HG02610 (cell line): ENCODE measurements around the gene CRIM1.

Experiments used
- ATAC-seq: cut with Tn5 transposase; IDR thresholded peaks from one replicate; pipeline ENCODE4 v1.9.1; 2021; ENCODE audit warnings: mild to moderate bottlenecking, moderate library complexity; ENCODE audit not compliant: unreplicated experiment

The CRIM1 gene

GRCh38 chr2:36393738-36394256 is 38.2 kb downstream of the CRIM1 start:
- ATAC-seq = no peak

DNA sequence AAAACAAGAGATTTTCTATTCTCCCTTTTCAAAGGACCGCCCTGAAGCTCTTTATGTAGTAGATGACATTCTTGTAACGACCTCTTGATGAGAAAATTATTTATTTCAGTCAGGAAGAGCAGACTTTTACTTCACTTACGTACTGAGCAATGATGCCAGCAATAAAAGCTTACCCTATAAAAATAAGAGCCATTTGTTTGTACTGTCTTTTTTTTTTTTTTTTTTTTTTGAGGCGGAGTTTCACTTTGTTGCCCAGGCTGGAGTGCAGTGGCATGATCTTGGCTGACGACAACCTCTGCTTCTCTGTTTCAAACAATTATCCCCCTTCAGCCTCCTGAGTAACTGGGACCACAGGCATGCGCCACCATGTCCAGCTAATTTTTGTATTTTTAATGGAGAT is 39.2 kb downstream of the CRIM1 start:
- ATAC-seq = no peak

GRCh38 chr2:36395866-36396265 is 40.3 kb downstream of the CRIM1 start:
- no peak for ATAC-seq

DNA sequence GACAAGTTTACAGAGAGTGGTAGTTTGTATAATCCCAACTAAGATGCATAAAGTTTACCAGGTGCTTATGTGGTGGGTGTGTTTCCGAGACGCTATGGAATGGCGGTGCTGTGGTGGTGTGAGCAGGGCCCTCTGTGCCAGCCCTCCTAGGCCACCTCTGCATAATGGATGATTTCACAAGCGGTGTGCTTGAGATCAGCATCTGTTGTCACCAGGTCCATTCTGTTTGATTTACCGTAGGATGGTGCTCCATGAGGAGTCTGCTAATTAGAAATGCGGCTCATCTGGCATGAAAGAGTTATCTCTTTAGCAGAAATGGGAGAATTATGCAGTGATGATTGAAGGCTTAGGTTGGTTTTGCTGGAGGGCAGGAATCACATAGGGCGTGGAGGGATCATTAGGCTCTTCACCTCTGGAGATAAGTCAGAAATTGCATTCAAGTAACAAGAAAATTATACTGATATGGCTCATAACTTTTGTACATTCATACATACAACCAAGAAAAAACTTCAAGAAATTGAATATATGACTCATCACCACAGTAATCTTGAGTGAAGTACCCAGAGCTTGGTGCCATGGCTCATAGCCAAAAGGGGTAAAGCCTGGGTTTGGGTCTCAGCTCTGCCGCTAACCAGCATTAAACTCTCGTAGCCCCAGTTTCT is 41.4 kb downstream of the CRIM1 start:
- no peak for ATAC-seq

GRCh38 chr2:36397728-36398413 is 42.3 kb downstream of the CRIM1 start:
- no peak for ATAC-seq

- ATAC-seq = no peak
These were observed 43.5 kb downstream of the CRIM1 start for GRCh38 chr2:36399050-36399449.

DNA sequence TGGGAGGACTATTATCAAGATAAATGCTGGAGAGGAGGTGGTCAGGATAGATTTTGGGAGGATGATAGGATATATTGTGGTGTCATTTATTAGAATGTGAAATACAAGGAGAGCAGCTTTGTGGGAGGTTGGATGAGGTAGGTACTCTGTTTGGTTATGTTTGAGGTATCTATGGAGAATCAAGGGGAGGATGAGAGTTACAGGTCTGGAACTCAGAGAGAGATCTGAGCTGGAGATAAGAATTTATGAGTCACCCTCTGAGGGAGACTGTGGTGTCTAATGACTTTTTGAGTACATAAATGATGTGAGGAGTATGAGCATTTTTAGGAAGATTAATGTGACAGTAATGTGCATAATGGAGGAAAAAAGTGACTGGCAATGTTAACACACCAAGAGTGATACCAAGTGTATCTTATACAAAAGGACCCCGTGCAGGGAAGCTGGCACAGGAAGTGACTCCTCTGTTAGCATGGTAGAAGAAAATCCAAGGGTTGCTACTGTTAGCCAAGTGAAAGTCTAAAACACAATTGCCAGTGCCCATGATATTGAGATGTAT is 48.2 kb downstream of the CRIM1 start:
- peak; percentile 68 for ATAC-seq

DNA sequence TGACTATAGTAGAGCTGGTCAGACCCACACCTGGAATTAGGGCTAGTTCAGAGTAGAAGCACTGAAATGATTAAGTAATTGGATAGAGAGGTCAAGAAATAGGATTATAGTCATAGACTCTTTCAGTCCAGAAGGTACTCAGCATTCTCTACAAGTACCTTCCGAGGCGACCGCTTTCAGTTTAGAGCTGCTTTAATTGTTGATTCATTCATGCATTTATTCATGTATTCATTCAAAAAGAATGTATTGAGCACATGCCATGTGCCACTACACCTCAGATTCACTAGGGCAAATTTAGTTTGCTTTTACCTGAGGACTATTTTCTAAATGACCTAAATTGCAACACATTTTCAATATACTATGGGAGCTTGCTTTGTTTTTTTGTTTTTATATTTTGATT is 48.7 kb downstream of the CRIM1 start:
- ATAC-seq = no peak

DNA sequence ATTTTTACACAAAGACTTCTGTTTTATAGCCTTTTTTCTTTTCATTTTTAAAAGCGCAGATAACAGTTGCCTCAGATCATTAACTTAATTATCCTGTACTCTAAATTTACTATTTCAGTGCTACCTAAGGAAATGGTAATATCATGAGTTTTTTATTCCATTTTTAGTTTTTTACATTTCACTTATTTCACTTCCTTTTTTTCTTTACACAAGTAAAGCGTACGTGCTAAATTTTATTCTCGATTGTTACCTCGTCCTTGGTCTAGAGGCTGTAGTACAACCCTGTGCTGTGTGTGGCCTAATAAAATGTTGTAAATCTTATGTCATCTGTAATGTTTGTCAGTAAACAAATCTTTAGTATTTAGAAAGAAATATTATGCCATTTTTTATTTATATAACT is 49.2 kb downstream of the CRIM1 start:
- ATAC-seq = no peak

GRCh38 chr2:36405183-36405582 is 49.6 kb downstream of the CRIM1 start:
- ATAC-seq = no peak

DNA sequence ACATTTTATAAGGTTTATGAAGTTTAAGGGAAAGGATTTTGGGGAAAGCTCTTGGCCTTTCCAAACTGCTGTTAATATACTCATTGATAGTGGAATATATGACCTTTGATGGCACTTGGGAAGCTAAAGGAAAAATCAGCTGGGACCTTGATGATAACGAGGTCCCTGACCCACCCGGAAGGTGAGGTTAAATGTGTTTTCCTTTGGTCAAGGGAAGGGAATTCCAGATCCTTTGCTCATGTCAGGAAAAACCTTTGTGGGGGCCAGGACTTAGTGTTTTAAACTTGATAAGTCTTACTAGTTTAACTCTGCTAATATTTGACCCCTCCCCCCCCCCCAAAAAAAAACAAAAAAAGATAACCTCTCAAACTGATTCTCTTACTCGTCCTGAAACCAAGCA is 50.7 kb downstream of the CRIM1 start:
- no peak for ATAC-seq

DNA sequence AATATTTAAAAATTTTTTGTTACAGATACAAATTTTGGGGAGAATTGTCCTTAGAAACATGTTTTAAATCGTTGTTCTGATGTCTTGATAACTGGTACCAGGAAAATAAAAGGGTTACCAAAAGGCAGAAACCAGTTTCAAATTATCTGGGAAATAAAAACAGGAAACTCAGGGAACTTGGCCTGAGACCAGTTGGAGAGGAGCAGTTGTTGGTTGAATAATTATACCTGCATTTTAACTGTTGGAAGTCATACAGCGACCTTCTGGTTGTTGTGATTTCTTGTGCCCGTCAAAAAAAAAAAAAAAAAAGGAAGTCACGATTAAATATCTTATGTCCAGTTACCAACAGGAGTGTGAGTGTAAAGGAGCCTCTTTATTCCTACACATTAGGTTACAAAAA is 51.8 kb downstream of the CRIM1 start:
- no peak for ATAC-seq

GRCh38 chr2:36408198-36408703 is 52.7 kb downstream of the CRIM1 start:
- ATAC-seq = no peak

DNA sequence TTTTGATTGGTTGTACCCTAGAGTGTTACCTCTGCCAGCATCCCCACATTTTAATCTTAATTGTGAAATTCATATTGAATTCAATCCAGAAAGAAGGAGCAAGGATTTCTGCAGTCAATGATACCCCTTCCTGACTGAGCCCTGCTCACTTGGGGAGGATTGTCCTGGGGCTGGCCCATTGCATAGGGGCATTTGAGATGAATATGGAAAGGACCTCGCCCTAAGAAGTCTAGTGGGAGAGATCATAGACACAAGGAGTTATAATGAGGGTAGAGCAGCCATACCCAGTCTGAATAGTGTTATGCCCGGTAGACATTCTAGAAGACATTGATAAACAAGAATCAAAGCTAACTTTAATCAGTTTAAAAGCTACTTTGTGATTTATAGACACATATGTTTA is 53.8 kb downstream of the CRIM1 start:
- no peak for ATAC-seq

DNA sequence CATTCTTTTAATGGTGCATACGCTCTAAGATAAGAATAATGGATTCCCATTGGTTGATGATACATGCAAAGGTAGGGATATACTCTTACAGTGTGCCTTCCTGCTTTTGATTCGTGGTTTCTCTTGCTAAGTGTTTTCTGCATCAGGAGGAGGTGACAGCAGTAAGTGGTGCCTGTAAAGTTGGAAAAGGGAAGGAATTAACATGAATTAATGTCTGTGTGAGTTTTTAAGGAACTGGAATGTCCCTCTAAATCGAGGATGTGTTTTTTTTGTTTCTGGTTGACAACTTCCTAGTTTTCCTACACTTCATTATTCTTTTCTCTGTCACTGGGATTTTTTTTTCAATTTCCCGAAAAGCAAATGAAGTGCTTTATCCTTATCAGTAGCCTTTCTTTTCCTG is 54.4 kb downstream of the CRIM1 start:
- ATAC-seq = no peak

- ATAC-seq = no peak
These were observed 55.1 kb downstream of the CRIM1 start for GRCh38 chr2:36410681-36411080.

- no peak for ATAC-seq
These were observed 56.4 kb downstream of the CRIM1 start for GRCh38 chr2:36411962-36412444.

DNA sequence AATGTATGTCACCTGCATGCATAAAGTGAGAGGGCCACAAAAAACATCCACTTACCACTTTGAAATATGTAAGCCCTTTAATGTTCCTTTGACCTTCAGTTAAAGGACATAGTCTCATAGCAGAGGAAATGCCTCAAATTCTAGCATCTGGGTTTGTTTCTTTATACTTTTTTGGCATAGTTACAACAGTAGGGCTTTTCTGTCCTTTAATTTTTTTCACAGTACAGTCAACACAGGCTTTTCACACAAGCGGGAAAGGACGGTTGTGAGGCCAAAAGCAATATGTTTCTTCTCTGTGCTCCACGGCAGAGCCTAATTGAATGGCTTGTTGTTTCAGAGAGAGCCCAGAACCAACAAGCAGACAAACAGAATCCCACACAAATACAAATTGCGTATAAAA is 57.6 kb downstream of the CRIM1 start:
- ATAC-seq = no peak

DNA sequence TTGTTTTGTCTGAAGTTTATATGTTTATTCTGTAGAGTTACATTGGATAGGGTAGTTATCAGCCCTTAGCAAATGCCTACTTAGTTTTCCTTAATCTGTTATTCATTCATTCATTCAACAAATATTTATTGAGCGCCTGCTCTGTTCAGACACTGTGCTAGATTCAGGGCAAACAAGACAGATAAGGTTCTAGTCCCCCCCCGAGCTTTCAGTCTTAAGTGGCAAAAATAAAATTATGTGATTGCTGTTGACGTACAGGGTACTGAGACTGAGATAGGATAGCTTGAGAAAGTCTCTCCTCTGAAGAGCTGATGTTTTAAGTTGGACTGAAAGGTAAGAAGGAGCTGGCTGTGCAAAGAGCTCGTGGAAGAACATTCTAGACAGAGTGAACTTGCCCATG is 58.7 kb downstream of the CRIM1 start:
- no peak for ATAC-seq

DNA sequence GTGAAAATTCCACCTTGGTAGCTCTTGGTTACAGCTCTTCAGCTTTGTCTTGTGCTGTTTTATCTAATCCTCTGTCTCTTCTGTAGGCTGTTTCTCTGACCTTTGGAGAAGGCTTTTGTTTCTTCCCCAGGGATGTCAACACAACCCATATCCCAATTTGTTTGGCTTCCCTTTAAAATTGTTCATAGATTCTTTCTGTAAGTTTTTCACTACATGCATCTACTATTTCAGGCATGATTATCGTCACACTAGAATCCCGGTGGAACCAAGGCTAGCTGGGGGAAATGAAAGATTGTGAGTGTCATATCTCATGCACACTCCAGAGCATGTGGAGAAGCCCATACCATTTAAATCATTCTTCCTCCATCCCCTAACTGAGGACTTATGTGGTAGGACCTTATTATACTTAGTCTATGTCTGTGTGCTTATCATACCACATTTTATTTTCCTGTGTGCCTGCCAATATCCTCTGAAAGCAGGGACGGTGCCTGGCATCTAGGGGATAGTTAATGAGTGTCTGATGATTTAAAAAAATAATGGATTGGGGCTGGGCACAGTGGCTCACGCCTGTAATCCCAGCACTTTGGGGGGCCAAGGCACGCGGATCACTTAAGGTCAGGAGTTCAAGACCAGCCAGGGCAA is 59.9 kb downstream of the CRIM1 start:
- no peak for ATAC-seq

- no peak for ATAC-seq
These were observed 61.0 kb downstream of the CRIM1 start for GRCh38 chr2:36416370-36417165.
